ENCODE data around the gene SLC2A13. TPM values are rescaled to one million over a fixed set of nuclear protein-coding genes. Genes with fewer than 3 reads are reported as not detected.

SLC2A13 gene
- total and polyA plus RNA-seq, 2 donors from 2014 or later, result 3.9 to 18.6 TPM

DNA sequence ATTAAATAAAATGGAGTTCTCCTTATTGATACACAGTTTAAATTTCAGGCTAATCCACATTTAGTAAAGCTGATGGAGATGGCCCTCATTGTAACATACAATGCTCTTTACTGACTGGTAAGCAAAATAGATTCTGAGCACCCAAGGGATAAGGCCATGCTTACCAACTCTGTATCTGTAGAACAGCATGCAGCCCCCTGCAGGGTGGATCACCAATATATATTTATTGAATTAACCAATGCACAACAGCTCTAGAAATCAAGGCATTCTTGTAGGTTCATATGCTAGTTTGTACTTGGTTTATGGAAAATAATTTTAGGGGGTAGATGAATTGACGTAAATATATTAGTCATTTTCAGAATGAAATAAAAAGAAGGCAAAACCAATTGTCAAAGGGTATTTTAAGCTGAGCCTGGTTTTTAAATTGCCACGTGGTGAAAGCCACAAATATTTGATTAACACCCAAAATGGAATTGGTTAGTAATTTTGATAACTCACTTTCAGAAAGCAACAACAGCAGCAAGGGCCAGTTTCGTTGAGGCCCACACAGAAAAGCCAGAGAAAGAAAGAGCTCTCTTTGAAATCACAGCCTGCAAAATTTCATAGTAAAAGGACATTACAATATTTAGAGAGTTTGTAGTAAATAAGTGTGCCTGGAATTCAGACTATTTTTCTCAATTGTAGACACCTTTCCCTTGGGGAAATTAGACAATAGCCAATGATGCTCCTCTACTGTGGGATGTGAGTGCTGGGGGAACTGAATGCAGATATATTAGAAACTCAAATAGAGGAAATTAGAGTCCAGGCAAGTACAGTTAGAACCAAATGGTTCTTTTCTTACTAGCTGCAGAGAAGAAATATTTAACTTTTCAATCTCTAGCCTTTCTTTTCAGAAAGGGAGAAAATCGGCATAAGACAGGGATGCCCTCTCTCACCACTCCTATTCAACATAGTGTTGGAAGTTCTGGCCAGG, 270.1 kb downstream of the SLC2A13 start:
- no peak overlapping the region for H3K9ac ChIP-seq (ENCODE audit: low read length in 3 of 3)
- H3K36me3 ChIP-seq (ENCODE audit: control insufficient read depth in 2 of 3, insufficient read depth in 3 of 3, low read length in 3 of 3), result no peaks in the 10 kb centered on the region
- H3K27ac ChIP-seq (ENCODE audit: low read depth in 2 of 2, low read length in 2 of 2), result no peak overlapping the region
- TF ChIP-seq CTCF (IDR thresholded peaks at IDR 0.05; ENCODE audit: borderline replicate concordance, extremely low read depth, insufficient read depth), result no peak
- no peaks in the 10 kb centered on the region for H3K9me3 ChIP-seq (ENCODE audit: control insufficient read depth in 2 of 3, insufficient read depth in 1 of 3, low read length in 3 of 3)
- no peak overlapping the region for H3K4me3 ChIP-seq (ENCODE audit: low read length in 3 of 3)
- no peak for DNase-seq
- intact Hi-C loops (cut with DNase I), result no loop called here
- H3K27me3 ChIP-seq (ENCODE audit: control insufficient read depth, insufficient read depth, low read length), result no peaks in the 10 kb centered on the region
- H3K4me1 ChIP-seq (ENCODE audit: control insufficient read depth in 2 of 3, insufficient read depth in 2 of 3, low read depth in 1 of 3, low read length in 3 of 3), result no peaks in the 10 kb centered on the region
- no peak for FAIRE-seq

DNA sequence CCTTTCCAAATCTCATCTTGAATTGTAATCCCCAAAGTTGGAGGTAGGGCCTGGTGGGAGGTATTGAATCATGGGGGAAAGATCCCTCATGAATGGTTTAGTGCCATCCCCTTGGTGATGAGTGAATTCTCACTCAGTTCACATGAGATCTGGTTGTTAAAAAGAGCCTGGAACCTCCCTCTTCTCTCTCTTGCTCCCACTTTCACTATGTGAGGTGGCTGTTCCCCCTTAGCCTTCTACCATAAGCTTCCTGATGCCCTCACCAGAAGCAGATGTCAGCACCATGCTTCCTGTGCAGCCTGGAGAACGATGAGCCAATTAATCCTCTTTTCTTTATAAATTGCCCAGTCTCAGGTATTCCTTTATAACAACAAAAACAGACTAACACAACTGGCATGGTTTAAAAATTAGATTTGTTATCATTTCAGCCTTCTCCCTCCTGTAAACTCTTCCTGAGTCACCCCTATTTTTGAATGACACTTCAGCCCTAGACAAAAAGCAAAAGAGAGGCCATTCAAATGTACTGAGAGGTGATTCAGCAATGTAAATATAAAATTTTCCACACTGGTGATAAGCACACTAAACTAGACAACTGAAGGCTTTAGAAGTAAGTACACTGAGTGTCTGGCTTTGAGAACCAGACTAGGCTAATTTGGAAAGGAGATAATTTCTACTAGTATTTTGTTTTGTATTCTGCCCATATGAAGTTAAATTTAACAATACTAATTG, 274.1 kb downstream of the SLC2A13 start:
- H3K4me1 ChIP-seq (ENCODE audit: control insufficient read depth in 2 of 3, insufficient read depth in 2 of 3, low read depth in 1 of 3, low read length in 3 of 3), result no peaks in the 10 kb centered on the region
- FAIRE-seq (no peak), DNase-seq (no peak)
- no peak overlapping the region for H3K27ac ChIP-seq (ENCODE audit: low read depth in 2 of 2, low read length in 2 of 2)
- no peak overlapping the region for H3K9ac ChIP-seq (ENCODE audit: low read length in 3 of 3)
- no peaks in the 10 kb centered on the region for H3K27me3 ChIP-seq (ENCODE audit: control insufficient read depth, insufficient read depth, low read length)
- H3K4me3 ChIP-seq (ENCODE audit: low read length in 3 of 3), result no peak overlapping the region
- intact Hi-C loops (cut with DNase I), result no loop called here
- H3K9me3 ChIP-seq (ENCODE audit: control insufficient read depth in 2 of 3, insufficient read depth in 1 of 3, low read length in 3 of 3), result no peaks in the 10 kb centered on the region
- no peak for TF ChIP-seq CTCF (IDR thresholded peaks at IDR 0.05; ENCODE audit: borderline replicate concordance, extremely low read depth, insufficient read depth)
- no peaks in the 10 kb centered on the region for H3K36me3 ChIP-seq (ENCODE audit: control insufficient read depth in 2 of 3, insufficient read depth in 3 of 3, low read length in 3 of 3)

DNA sequence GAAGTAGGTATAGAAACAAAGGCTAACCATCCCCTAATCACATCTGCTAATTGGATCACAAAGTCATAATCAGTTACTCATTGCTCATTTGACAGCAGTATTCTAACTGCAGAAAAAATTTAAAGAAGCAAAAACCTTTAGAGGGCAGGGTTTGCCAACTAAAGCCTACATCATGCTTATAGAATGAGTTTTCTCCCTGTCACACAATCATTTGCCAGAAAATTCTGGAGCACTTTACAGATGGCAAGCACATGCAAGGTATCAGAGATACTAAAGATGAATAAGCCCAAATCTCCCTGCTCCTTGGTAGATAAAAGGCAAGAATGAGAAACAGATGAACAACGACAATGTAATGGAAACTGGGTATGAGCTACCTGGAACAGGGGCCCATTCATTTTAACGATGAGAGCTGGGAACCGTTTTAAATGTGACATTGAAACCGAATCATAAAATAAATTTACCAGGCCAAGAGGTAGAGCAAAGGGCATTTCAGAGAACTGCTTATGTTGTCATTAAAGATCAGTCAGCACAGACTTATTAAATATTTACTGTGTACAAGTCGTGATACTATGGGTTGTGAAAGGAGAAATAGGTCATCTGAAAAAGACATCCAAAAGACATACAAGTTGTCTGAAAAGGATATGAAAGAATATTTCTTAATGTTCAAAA, 274.9 kb downstream of the SLC2A13 start:
- Histone ChIP-seq H3K36me3 (ENCODE audit: control insufficient read depth in 2 of 3, insufficient read depth in 3 of 3, low read length in 3 of 3) (no peaks in the 10 kb centered on the region), H3K9me3 (ENCODE audit: control insufficient read depth in 2 of 3, insufficient read depth in 1 of 3, low read length in 3 of 3) (no peaks in the 10 kb centered on the region), H3K9ac (ENCODE audit: low read length in 3 of 3) (no peak overlapping the region), H3K4me1 (ENCODE audit: control insufficient read depth in 2 of 3, insufficient read depth in 2 of 3, low read depth in 1 of 3, low read length in 3 of 3) (no peaks in the 10 kb centered on the region), H3K27ac (ENCODE audit: low read depth in 2 of 2, low read length in 2 of 2) (no peak overlapping the region), H3K27me3 (ENCODE audit: control insufficient read depth, insufficient read depth, low read length) (no peaks in the 10 kb centered on the region), H3K4me3 (ENCODE audit: low read length in 3 of 3) (no peak overlapping the region)
- no peak for TF ChIP-seq CTCF (IDR thresholded peaks at IDR 0.05; ENCODE audit: borderline replicate concordance, extremely low read depth, insufficient read depth)
- no peak for FAIRE-seq
- no peak for DNase-seq
- intact Hi-C loops (cut with DNase I), result no loop called here
